Natural killer cell (primary cell): ENCODE measurements around the gene PMM1. TPM values are rescaled to one million over a fixed set of nuclear protein-coding genes. Genes with fewer than 3 reads are reported as not detected.
A peak's percentile ranks its signal among the peaks of the same experiment; 100 is the strongest.

Experiments used
- ATAC-seq, 3 donors: fragments of 150-1000 bp in 2 of 3; fragments of 200-7000 bp in 1 of 3; cut with Tn5 transposase; 1 replicate in 1 of 3; 2 replicates in 2 of 3; pipeline ENCODE4 v1.10.0; 2021; ENCODE audit warnings: mild to moderate bottlenecking in 2 of 3, moderate library complexity in 2 of 3
- DNase-seq, 2 donors: peaks; one replicate each; pipeline versions ENCODE4 v3.0.0 to v3.0.0-alpha.2; 2013 to 2021; ENCODE audit warnings: mixed read lengths in 1 of 2
- H3K27ac ChIP-seq: one replicate; pipeline ENCODE4 v1.5.1; 2013; ENCODE audit warnings: mild to moderate bottlenecking, low read length
- H3K27me3 ChIP-seq: one replicate; pipeline ENCODE4 v1.6.1; 2013; ENCODE audit warnings: low read length; ENCODE audit not compliant: control insufficient read depth, insufficient read depth
- H3K36me3 ChIP-seq: one replicate; pipeline ENCODE4 v1.6.1; 2013; ENCODE audit warnings: low read length; ENCODE audit not compliant: control insufficient read depth, insufficient read depth
- H3K4me1 ChIP-seq: one replicate; pipeline ENCODE4 v1.6.1; 2013; ENCODE audit warnings: low read length; ENCODE audit not compliant: control insufficient read depth, insufficient read depth
- H3K4me3 ChIP-seq: one replicate; pipeline ENCODE4 v1.5.1; 2013; ENCODE audit warnings: low read length
- H3K9me3 ChIP-seq: one replicate; pipeline ENCODE4 v1.6.1; 2013; ENCODE audit warnings: low read length; ENCODE audit not compliant: control insufficient read depth, insufficient read depth
- H3K27ac Mint-ChIP-seq, 2 donors: one replicate each; pipeline ENCODE4 v1.8.0; 2022; ENCODE audit warnings: mild to moderate bottlenecking in 2 of 2, mixed read lengths in 2 of 2, moderate library complexity in 1 of 2
- H3K27me3 Mint-ChIP-seq, 2 donors: one replicate each; pipeline ENCODE4 v1.8.0; 2022; ENCODE audit warnings: low read depth in 2 of 2, mixed read lengths in 2 of 2
- H3K36me3 Mint-ChIP-seq: one replicate; pipeline ENCODE4 v1.8.0; 2022; ENCODE audit warnings: mixed read lengths
- H3K4me1 Mint-ChIP-seq, 2 donors: one replicate each; pipeline ENCODE4 v1.8.0; 2022; ENCODE audit warnings: mixed read lengths in 2 of 2
- H3K4me3 Mint-ChIP-seq: one replicate; pipeline ENCODE4 v1.8.0; 2022; ENCODE audit warnings: mild to moderate bottlenecking, moderate library complexity, mixed read lengths
- H3K9me3 Mint-ChIP-seq, 2 donors: one replicate each; pipeline ENCODE4 v1.8.0; 2022; ENCODE audit warnings: mixed read lengths in 2 of 2
- CTCF ChIP-seq: fragments of 200-600 bp; IDR thresholded peaks from one replicate; pipeline ENCODE4 v1.8.0; 2022; ENCODE audit warnings: antibody characterized with exemption
- WGBS: methylation state at CpG from one replicate; pipeline ENCODE4 v1.1.7; 2013; ENCODE audit warnings: missing lambda C conversion rate; ENCODE audit not compliant: insufficient coverage; 5-methylcytosine and 5-hydroxymethylcytosine counted together
- intact Hi-C: fragments of 100-400 bp; cut with micrococcal nuclease; formaldehyde crosslinking; loops from one replicate; pipeline ENCODE4 v1.14.2; 2022
- total RNA-seq, 4 donors: library from RNA; stranded (reverse); fragments of 120-200 nt in 1 of 4; gene quantifications; one replicate each; pipeline versions ENCODE4 v1.2.3 to v1.2.4, GENCODE V29; 2013 to 2022

Gene PMM1
- total RNA-seq, 3 donors from 2014 or later (not counting 1 experiment from before 2014, with no cell fraction given) = 13.1 to 20.4 (median 16.4) TPM

- 9% methylated on average over 8 of the region's 8 CpGs for WGBS
- H3K27me3 Mint-ChIP-seq = no peaks in the 10 kb centered on the region
- intact Hi-C loops = loop anchor here (1.0 kb wide), 3 partner anchors 33 to 78 kb away; partner anchors contain the start of genes PMM1 and POLR3H
- Histone ChIP-seq H3K4me1 (peaks cover 13% of the 10 kb centered on the region), H3K36me3 (peaks cover 28% of the 10 kb centered on the region), H3K27me3 (no peaks in the 10 kb centered on the region), H3K4me3 (peak overlapping the region; percentile 89), H3K9me3 (no peaks in the 10 kb centered on the region), H3K27ac (peak overlapping the region; percentile 96)
- no peak for TF ChIP-seq CTCF
- ATAC-seq (no peak), DNase-seq (no peak)
- peak overlapping the region; percentile 97 to 100 for H3K27ac Mint-ChIP-seq
- H3K36me3 Mint-ChIP-seq = no peaks in the 10 kb centered on the region
- H3K4me3 Mint-ChIP-seq = peak overlapping the region; percentile 100
- peaks cover 21 to 23% of the 10 kb centered on the region in 2 donors for H3K4me1 Mint-ChIP-seq
- H3K9me3 Mint-ChIP-seq = no peaks in the 10 kb centered on the region
These were observed 32.2 kb upstream of the PMM1 start for GRCh38 chr22:41621911-41622179.

GRCh38 chr22:41621099-41621910, 31.7 kb upstream of the PMM1 start, which contains the start of gene XRCC6:
Gene XRCC6, plus strand, starts transcription at chr22:41621295. Its CDS starts 710 bp downstream, at chr22:41622005.
- H3K27me3 Mint-ChIP-seq = no peaks in the 10 kb centered on the region
- Histone ChIP-seq H3K27me3 (no peaks in the 10 kb centered on the region), H3K4me1 (peaks cover 13% of the 10 kb centered on the region), H3K4me3 (peak within 1 kb of the TSS; percentile 89), H3K9me3 (no peaks in the 10 kb centered on the region), H3K36me3 (peaks cover 28% of the 10 kb centered on the region), H3K27ac (peak within 1 kb of the TSS; percentile 96)
- peak; percentile 99 to 100 for DNase-seq
- no peak for TF ChIP-seq CTCF
- H3K9me3 Mint-ChIP-seq = no peaks in the 10 kb centered on the region
- intact Hi-C loops = loop anchor here (1.0 kb wide), 3 partner anchors 32 to 77 kb away; partner anchors contain the start of genes PMM1 and POLR3H
- ATAC-seq = peak; percentile 92 to 99 (median 92)
- peak within 1 kb of the TSS; percentile 100 for H3K4me3 Mint-ChIP-seq
- H3K36me3 Mint-ChIP-seq = no peaks in the 10 kb centered on the region
- peaks cover 21 to 26% of the 10 kb centered on the region in 2 donors for H3K4me1 Mint-ChIP-seq
- peak within 1 kb of the TSS; percentile 97 to 100 for H3K27ac Mint-ChIP-seq
- under 1% methylated on average over 70 of the region's 70 CpGs for WGBS

GRCh38 chr22:41620589-41621098, 31.0 kb upstream of the PMM1 start, which contains the start of gene DESI1:
Gene DESI1, minus strand, starts transcription at chr22:41621043. Its CDS starts 204 bp downstream, at chr22:41620839.
- H3K27ac Mint-ChIP-seq = peak within 1 kb of the TSS; percentile 97 to 100
- intact Hi-C loops = loop anchor here (1.0 kb wide), 3 partner anchors 31 to 76 kb away; partner anchors contain the start of genes PMM1 and POLR3H
- Histone ChIP-seq H3K27me3 (no peaks in the 10 kb centered on the region), H3K36me3 (peaks cover 23% of the 10 kb centered on the region), H3K27ac (peak within 1 kb of the TSS; percentile 96), H3K4me3 (peak within 1 kb of the TSS; percentile 89), H3K4me1 (peaks cover 13% of the 10 kb centered on the region), H3K9me3 (no peaks in the 10 kb centered on the region)
- H3K36me3 Mint-ChIP-seq = no peaks in the 10 kb centered on the region
- peaks cover 21 to 27% of the 10 kb centered on the region in 2 donors for H3K4me1 Mint-ChIP-seq
- peak in 2 of 3 donors; percentile 21 to 28 for ATAC-seq
- no peaks in the 10 kb centered on the region for H3K27me3 Mint-ChIP-seq
- H3K4me3 Mint-ChIP-seq = peak within 1 kb of the TSS; percentile 100
- H3K9me3 Mint-ChIP-seq = no peaks in the 10 kb centered on the region
- DNase-seq = no peak
- 0% methylated on average over 40 of the region's 40 CpGs for WGBS
- no peak for TF ChIP-seq CTCF
